Ovary (tissue), 9 donors: ENCODE results near the gene CELF4. TPM values are rescaled to one million over a fixed set of nuclear protein-coding genes. Genes with fewer than 3 reads are reported as not detected.
A peak's percentile ranks its signal among the peaks of the same experiment; 100 is the strongest.

Experiments used
- DNase-seq, 5 donors: peaks; one replicate each; pipeline ENCODE4 v3.0.0-alpha.2; 2019 to 2020
- H3K27ac ChIP-seq, 2 donors: fragments of 200-600 bp; one replicate each; pipeline versions ENCODE4 v1.5.1 to v1.8.0; 2019 to 2022
- H3K27me3 ChIP-seq: fragments of 200-600 bp; one replicate; pipeline ENCODE4 v1.8.0; 2022
- H3K36me3 ChIP-seq: fragments of 200-600 bp; sonication (generic); one replicate; pipeline ENCODE4 v1.5.1; 2019
- H3K4me1 ChIP-seq: one replicate; pipeline ENCODE4 v1.8.1; 2013; ENCODE audit warnings: mild to moderate bottlenecking, moderate library complexity; ENCODE audit not compliant: insufficient read depth
- H3K4me3 ChIP-seq: fragments of 200-600 bp; sonication (generic); one replicate; pipeline ENCODE4 v1.5.1; 2017
- H3K9me3 ChIP-seq, 2 donors: fragments of 200-600 bp in 1 of 2; sonication (generic) in 1 of 2; one replicate each; pipeline versions ENCODE4 v1.5.1 to v1.8.1; 2013 to 2019; ENCODE audit warnings: mild to moderate bottlenecking in 1 of 2, moderate library complexity in 1 of 2
- CTCF ChIP-seq, 3 donors: fragments of 450-650 bp in 2 of 3; fragments of 200-600 bp in 1 of 3; IDR thresholded peaks; one replicate each; pipeline versions ENCODE4 v1.5.1 to v1.8.0; 2016 to 2022; ENCODE audit warnings: antibody characterized with exemption in 3 of 3, mild to moderate bottlenecking in 1 of 3
- EP300 ChIP-seq: sonication (generic); formaldehyde crosslinking; IDR thresholded peaks from one replicate; pipeline ENCODE4 v1.6.1; 2017; ENCODE audit warnings: antibody characterized with exemption
- POLR2A ChIP-seq: fragments of 450-650 bp; IDR thresholded peaks from one replicate; pipeline ENCODE4 v1.6.1; 2017; ENCODE audit warnings: antibody characterized with exemption, mild to moderate bottlenecking, moderate library complexity
- WGBS, 3 donors: extraction: QIAGEN DNeasy Blood & Tissue Kit in 1 of 3; methylation state at CpG; one replicate each; pipeline versions ENCODE4 v1.1.5 to v1.1.7; 2013 to 2017; 5-methylcytosine and 5-hydroxymethylcytosine counted together
- intact Hi-C, 4 donors: fragments of 100-400 bp; cut with DNase I; formaldehyde crosslinking; loops; one replicate each; pipeline versions ENCODE4 v1.11.0 to v1.15.1; 2022 to 2023
- polyA plus RNA-seq, 2 donors: library from polyadenylated mRNA; stranded (reverse); fragments of 200-250 nt in 1 of 2; fragments of 350-450 nt in 1 of 2; fragmentation: Illumina TruSeq in 1 of 2; extraction: RNeasy Lipid Tissue Mini Kit (QIAGEN cat#74804) in 1 of 2; gene quantifications; one replicate each; pipeline ENCODE4 v1.2.3, GENCODE V29; 2013 to 2014
- total RNA-seq, 7 donors: library from RNA; depleted of rRNA in 2 of 7; stranded (reverse); fragments of >200 nt in 2 of 7; fragmentation: NEBNext Ultra II Directional in 3 of 7; extraction: Animal tissue kit (Norgen Biotek cat#: 25700) in 3 of 7; gene quantifications; one replicate each; pipeline versions ENCODE4 v1.1.0 to v1.2.4, GENCODE V29; 2016 to 2023
- donor health status: DM: no; HTN: no; CAD: no; lungs with moderate emphysema.
- donor health status: DM: no; HTN: no; CAD: no.
- donor health status: Bipolar disorder and iron deficiency.
- donor health status: DM: yes; HTN: yes; CAD: no.
- donor health status: DM: no; HTN: no; CAD: no.
- donor health status: DM: yes; HTN: yes; CAD: no.

The CELF4 gene
- total and polyA plus RNA-seq, 9 donors = 0.15 to 1.6 (median 1.1) TPM; not detected in 1

- DNase-seq = no peak
- H3K36me3 ChIP-seq = no peaks in the 10 kb centered on the region
- peaks cover 14% of the 10 kb centered on the region for H3K4me1 ChIP-seq
- H3K27me3 ChIP-seq = no peaks in the 10 kb centered on the region
- H3K27ac ChIP-seq = no peak overlapping the region
- WGBS, 3 donors = 90 to 94% (median 92%) methylated on average over 7 of the region's 7 CpGs
- TF ChIP-seq POLR2A (no peak), CTCF (IDR thresholded peaks at IDR 0.05) (no peak)
- H3K4me3 ChIP-seq = no peak overlapping the region
- H3K9me3 ChIP-seq = no peaks in the 10 kb centered on the region
- intact Hi-C loops = loop anchor here in 1 of 4 donors (10.0 kb wide), 1 partner anchor 60 kb away; no protein-coding TSS in a partner anchor
Observed at GRCh38 chr18:37395138-37395537, 170.5 kb downstream of the CELF4 start.

GRCh38 chr18:37394610-37394965 lies 171.0 kb downstream of the CELF4 start:
- WGBS, 3 donors = 48 to 59% (median 50%) methylated on average over 5 of the region's 5 CpGs
- Histone ChIP-seq H3K4me1 (peaks cover 14% of the 10 kb centered on the region), H3K9me3 (no peaks in the 10 kb centered on the region), H3K27ac (peak overlapping the region in 1 of 2 donors; percentile 16), H3K27me3 (no peaks in the 10 kb centered on the region), H3K4me3 (no peak overlapping the region), H3K36me3 (no peaks in the 10 kb centered on the region)
- intact Hi-C loops = loop anchor here in 1 of 4 donors (5.0 to 10.0 kb wide), 2 partner anchors 60 to 162 kb away; no protein-coding TSS in a partner anchor
- no peak for DNase-seq
- TF ChIP-seq EP300 (no peak), CTCF (IDR thresholded peaks at IDR 0.05) (no peak), POLR2A (no peak)

GRCh38 chr18:37393945-37394609 lies 171.5 kb downstream of the CELF4 start:
- peak overlapping the region in 1 of 2 donors; percentile 16 for H3K27ac ChIP-seq
- peaks cover 14% of the 10 kb centered on the region for H3K4me1 ChIP-seq
- no peaks in the 10 kb centered on the region for H3K9me3 ChIP-seq
- intact Hi-C loops = loop anchor here in 1 of 4 donors (5.0 to 10.0 kb wide), 2 partner anchors 61 to 162 kb away; no protein-coding TSS in a partner anchor
- WGBS, 3 donors = 0 to 2% (median 1%) methylated on average over 55 to 59 of the region's 59 CpGs
- no peaks in the 10 kb centered on the region for H3K36me3 ChIP-seq
- peak overlapping the region; percentile 35 for H3K4me3 ChIP-seq
- H3K27me3 ChIP-seq = no peaks in the 10 kb centered on the region
- peak; percentile 72 to 83 (median 76) for DNase-seq
- no peak for TF ChIP-seq CTCF (IDR thresholded peaks at IDR 0.05)
- TF ChIP-seq POLR2A = no peak
- TF ChIP-seq EP300 = no peak

GRCh38 chr18:37393221-37393827 lies 172.3 kb downstream of the CELF4 start:
- TF ChIP-seq CTCF (IDR thresholded peaks at IDR 0.05) (no peak), POLR2A (no peak), EP300 (no peak)
- no peak for DNase-seq
- Histone ChIP-seq H3K4me3 (no peak overlapping the region), H3K9me3 (no peaks in the 10 kb centered on the region), H3K4me1 (peaks cover 14% of the 10 kb centered on the region), H3K27ac (no peak overlapping the region), H3K36me3 (no peaks in the 10 kb centered on the region), H3K27me3 (no peaks in the 10 kb centered on the region)
- intact Hi-C loops = loop anchor here in 1 of 4 donors (5.0 to 10.0 kb wide), 2 partner anchors 61 to 161 kb away; no protein-coding TSS in a partner anchor
- WGBS, 3 donors = 42 to 51% (median 48%) methylated on average over 6 of the region's 6 CpGs
